ENCODE data around the gene RELT. TPM values are rescaled to one million over a fixed set of nuclear protein-coding genes. Genes with fewer than 3 reads are reported as not detected.
A peak's percentile ranks its signal among the peaks of the same experiment; 100 is the strongest.

Gene RELT
- total and polyA plus RNA-seq, 7 donors: 0.28 to 9.3 (median 1.1) TPM

- 42 to 80% methylated on average over 1 of the region's 1 CpG for WGBS, 2 donors
- Histone ChIP-seq H3K4me3 (no peak overlapping the region), H3K27ac (peak overlapping the region; percentile 2 to 35 (median 21)), H3K27me3 (no peaks in the 10 kb centered on the region), H3K36me3 (peaks cover 0 to 15% (median 6%) of the 10 kb centered on the region in 4 donors), H3K4me1 (peaks cover 0 to 21% (median 12%) of the 10 kb centered on the region in 4 donors), H3K9me3 (no peaks in the 10 kb centered on the region)
- intact Hi-C loops (cut with DNase I): no loop called here
- no peak for DNase-seq
- TF ChIP-seq POLR2A (IDR thresholded peaks at IDR 0.05) (no peak), EP300 (IDR thresholded peaks at IDR 0.05) (no peak), POLR2AphosphoS5 (IDR thresholded peaks at IDR 0.05) (no peak)
- TF ChIP-seq, protein P1, sequence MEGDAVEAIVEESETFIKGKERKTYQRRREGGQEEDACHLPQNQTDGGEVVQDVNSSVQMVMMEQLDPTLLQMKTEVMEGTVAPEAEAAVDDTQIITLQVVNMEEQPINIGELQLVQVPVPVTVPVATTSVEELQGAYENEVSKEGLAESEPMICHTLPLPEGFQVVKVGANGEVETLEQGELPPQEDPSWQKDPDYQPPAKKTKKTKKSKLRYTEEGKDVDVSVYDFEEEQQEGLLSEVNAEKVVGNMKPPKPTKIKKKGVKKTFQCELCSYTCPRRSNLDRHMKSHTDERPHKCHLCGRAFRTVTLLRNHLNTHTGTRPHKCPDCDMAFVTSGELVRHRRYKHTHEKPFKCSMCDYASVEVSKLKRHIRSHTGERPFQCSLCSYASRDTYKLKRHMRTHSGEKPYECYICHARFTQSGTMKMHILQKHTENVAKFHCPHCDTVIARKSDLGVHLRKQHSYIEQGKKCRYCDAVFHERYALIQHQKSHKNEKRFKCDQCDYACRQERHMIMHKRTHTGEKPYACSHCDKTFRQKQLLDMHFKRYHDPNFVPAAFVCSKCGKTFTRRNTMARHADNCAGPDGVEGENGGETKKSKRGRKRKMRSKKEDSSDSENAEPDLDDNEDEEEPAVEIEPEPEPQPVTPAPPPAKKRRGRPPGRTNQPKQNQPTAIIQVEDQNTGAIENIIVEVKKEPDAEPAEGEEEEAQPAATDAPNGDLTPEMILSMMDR (IDR thresholded peaks at IDR 0.05): no peak
Observed at GRCh38 chr11:73414977-73415651, 38.9 kb downstream of the RELT start.

DNA sequence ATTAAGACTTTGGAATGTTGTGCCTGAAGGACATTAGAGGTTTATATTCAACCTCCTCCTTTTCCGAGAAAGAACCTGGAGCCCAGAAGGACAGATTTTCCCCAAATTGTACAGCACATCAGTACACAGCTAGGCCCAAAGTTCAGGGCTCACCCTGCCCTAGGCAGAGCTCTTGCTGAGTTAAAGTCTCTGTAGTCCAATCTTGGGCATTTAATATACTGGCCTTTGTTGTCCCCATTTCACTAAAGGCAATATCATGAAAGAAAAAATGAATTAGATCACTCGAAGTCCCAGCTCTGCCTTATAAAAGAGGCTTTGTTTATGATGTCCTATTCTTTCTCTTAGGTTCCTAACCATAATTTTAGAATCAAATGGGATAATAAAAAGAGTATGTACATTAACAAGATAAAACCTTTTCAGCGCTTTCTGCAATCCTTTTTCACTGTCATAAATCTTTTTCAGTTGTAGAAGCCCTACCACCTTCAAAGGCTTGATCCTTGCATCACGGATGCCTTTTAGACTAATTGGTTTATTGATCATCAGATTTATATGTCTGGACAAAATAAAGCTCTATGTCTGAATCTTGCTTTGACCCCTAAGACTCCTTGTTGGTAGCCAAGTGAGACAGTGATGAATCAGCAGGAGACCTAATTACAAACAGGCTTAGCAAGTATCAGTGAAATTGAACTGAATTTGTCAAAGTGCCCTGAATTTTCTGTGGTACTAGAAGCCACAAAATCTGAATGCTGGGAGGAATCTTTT is 39.8 kb downstream of the RELT start:
- no peak overlapping the region for H3K4me3 ChIP-seq
- DNase-seq: no peak
- H3K9me3 ChIP-seq: no peaks in the 10 kb centered on the region
- no peaks in the 10 kb centered on the region for H3K27me3 ChIP-seq
- WGBS, 2 donors: 74 to 87% methylated on average over 4 of the region's 4 CpGs
- H3K36me3 ChIP-seq: peaks cover 0 to 14% (median 6%) of the 10 kb centered on the region in 4 donors
- intact Hi-C loops (cut with DNase I): no loop called here
- H3K4me1 ChIP-seq: peaks cover 0 to 21% (median 12%) of the 10 kb centered on the region in 4 donors
- TF ChIP-seq POLR2AphosphoS5 (IDR thresholded peaks at IDR 0.05): no peak
- TF ChIP-seq, protein P1 (IDR thresholded peaks at IDR 0.05): no peak
- TF ChIP-seq POLR2A (IDR thresholded peaks at IDR 0.05): no peak
- TF ChIP-seq EP300 (IDR thresholded peaks at IDR 0.05): no peak
- H3K27ac ChIP-seq: peak overlapping the region in 1 of 4 donors; percentile 35

DNA sequence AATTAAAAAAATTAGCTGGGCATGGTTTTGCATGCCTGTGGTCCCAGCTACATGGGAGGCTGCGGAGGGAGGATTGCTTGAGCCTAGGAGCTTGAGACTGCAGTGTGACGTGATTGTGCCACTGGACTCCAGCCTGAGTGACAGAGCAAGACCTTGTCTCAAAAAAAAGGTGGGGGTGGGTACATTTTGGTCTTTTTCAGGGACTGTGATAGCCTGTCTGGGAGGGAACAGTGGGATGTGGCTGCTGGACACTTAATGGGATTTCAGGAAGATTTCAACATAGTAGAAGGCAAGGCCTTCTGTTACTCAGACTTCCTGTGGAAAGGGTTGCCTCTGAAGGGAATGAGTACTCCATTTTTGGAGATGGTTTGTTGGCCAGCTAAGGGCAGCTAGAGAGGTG is 40.6 kb downstream of the RELT start:
- 96 to 99% methylated on average over 2 of the region's 2 CpGs for WGBS, 2 donors
- Histone ChIP-seq H3K4me1 (peaks cover 0 to 21% (median 12%) of the 10 kb centered on the region in 4 donors), H3K27ac (no peak overlapping the region), H3K9me3 (no peaks in the 10 kb centered on the region), H3K27me3 (no peaks in the 10 kb centered on the region), H3K36me3 (peaks cover 0 to 14% (median 6%) of the 10 kb centered on the region in 4 donors), H3K4me3 (no peak overlapping the region)
- intact Hi-C loops (cut with DNase I): no loop called here
- no peak for DNase-seq
- TF ChIP-seq POLR2A (IDR thresholded peaks at IDR 0.05): no peak
- no peak for TF ChIP-seq EP300 (IDR thresholded peaks at IDR 0.05)
- no peak for TF ChIP-seq POLR2AphosphoS5 (IDR thresholded peaks at IDR 0.05)
- TF ChIP-seq, protein P1 (IDR thresholded peaks at IDR 0.05): no peak

DNA sequence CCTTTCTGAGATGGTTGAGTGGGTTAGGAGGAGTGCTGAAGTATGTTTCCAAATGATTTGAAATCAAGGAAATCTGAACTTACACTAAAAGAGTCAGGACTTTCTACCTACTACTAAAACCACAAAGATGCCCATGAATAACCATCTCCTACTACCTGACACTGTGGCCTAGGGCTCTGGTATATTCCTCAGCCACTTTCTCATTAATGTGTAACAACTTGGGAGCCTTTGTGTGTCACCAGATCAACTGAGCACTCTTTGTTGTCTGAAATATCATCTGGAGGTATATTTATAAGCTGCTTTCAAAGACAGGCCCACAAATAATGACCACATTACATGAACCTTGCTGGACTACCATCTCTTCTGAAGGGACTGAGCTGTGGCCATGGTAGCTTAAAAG is 43.9 kb downstream of the RELT start:
- intact Hi-C loops (cut with DNase I): no loop called here
- peaks cover 0 to 14% (median 6%) of the 10 kb centered on the region in 4 donors for H3K36me3 ChIP-seq
- no peak overlapping the region for H3K4me3 ChIP-seq
- TF ChIP-seq EP300 (IDR thresholded peaks at IDR 0.05) (no peak), POLR2A (IDR thresholded peaks at IDR 0.05) (no peak), POLR2AphosphoS5 (IDR thresholded peaks at IDR 0.05) (no peak)
- TF ChIP-seq, protein P1 (IDR thresholded peaks at IDR 0.05): no peak
- H3K9me3 ChIP-seq: no peaks in the 10 kb centered on the region
- H3K27ac ChIP-seq: no peak overlapping the region
- peaks cover 0 to 10% (median 5%) of the 10 kb centered on the region in 4 donors for H3K4me1 ChIP-seq
- DNase-seq: no peak
- H3K27me3 ChIP-seq: no peaks in the 10 kb centered on the region
